SK-N-MC (cell line): ENCODE data around the gene B4GALT2.

Experiments
- DNase-seq: peaks from one replicate; pipeline ENCODE4 v3.0.0-alpha.2; 2011; ENCODE audit warnings: low read depth, low spot score
- H3K27ac ChIP-seq: fragments of 200-600 bp; sonication (generic); 2 replicates; pipeline ENCODE4 v1.5.1; 2016; ENCODE audit warnings: mixed run types
- H3K36me3 ChIP-seq: fragments of 200-600 bp; sonication (generic); 2 replicates; pipeline ENCODE4 v1.6.1; 2017; ENCODE audit warnings: antibody characterized with exemption, low read length, mixed read lengths; ENCODE audit not compliant: insufficient read depth
- H3K4me3 ChIP-seq: fragments of 200-600 bp; sonication (generic); 2 replicates; pipeline ENCODE4 v1.5.1; 2016
- H3K9ac ChIP-seq: fragments of 200-600 bp; sonication (generic); 2 replicates; pipeline ENCODE4 v1.8.0; 2017; ENCODE audit warnings: mixed run types, mixed read lengths; ENCODE audit not compliant: insufficient read length
- H3K9me3 ChIP-seq: fragments of 200-600 bp; sonication (generic); 2 replicates; pipeline ENCODE4 v1.6.1; 2017; ENCODE audit warnings: low read depth, mild to moderate bottlenecking, antibody characterized with exemption, low read length, moderate library complexity, mixed read lengths
- EZH2 ChIP-seq: fragments of 200-600 bp; sonication (generic); IDR thresholded peaks from one replicate; pipeline ENCODE4 v1.6.1; 2017; ENCODE audit warnings: antibody characterized with exemption
- FOXP2 ChIP-seq: optimal IDR thresholded peaks from 2 replicates; pipeline ENCODE3; 2011; ENCODE audit warnings: mild to moderate bottlenecking, moderate library complexity; ENCODE audit not compliant: insufficient read depth; ENCODE audit errors: extremely low read length, control extremely low read depth
- POLR2AphosphoS5 ChIP-seq: IDR thresholded peaks from 2 replicates; pipeline ENCODE4 v1.6.1; 2012; ENCODE audit warnings: mild to moderate bottlenecking, low read depth, low read length, borderline replicate concordance

B4GALT2 gene

GRCh38 chr1:43934986-43935324 lies 44.1 kb upstream of the B4GALT2 start:
- no peak for TF ChIP-seq FOXP2
- Histone ChIP-seq H3K9ac (peak overlapping the region; percentile 39), H3K27ac (no peak overlapping the region), H3K4me3 (peak overlapping the region; percentile 80), H3K9me3 (no peaks in the 10 kb centered on the region), H3K36me3 (peaks cover 8% of the 10 kb centered on the region)
- DNase-seq = no peak

GRCh38 chr1:43935711-43936427 lies 43.1 kb upstream of the B4GALT2 start:
- Histone ChIP-seq H3K27ac (no peak overlapping the region), H3K36me3 (peaks cover 8% of the 10 kb centered on the region), H3K9me3 (no peaks in the 10 kb centered on the region), H3K9ac (peak overlapping the region; percentile 39), H3K4me3 (peak overlapping the region; percentile 80)
- no peak for DNase-seq
- no peak for TF ChIP-seq FOXP2
- no peak for TF ChIP-seq EZH2
- TF ChIP-seq POLR2AphosphoS5 = no peak

GRCh38 chr1:43936431-43937151 lies 42.4 kb upstream of the B4GALT2 start:
- Histone ChIP-seq H3K4me3 (no peak overlapping the region), H3K9ac (peak overlapping the region; percentile 5), H3K36me3 (peaks cover 8% of the 10 kb centered on the region), H3K9me3 (no peaks in the 10 kb centered on the region), H3K27ac (peak overlapping the region; percentile 28; the same call in 1 of the 2 replicates)
- no peak for DNase-seq
- TF ChIP-seq EZH2 = no peak
- no peak; the same call in 1 of the 2 replicates for TF ChIP-seq POLR2AphosphoS5
- TF ChIP-seq FOXP2 = no peak

- Histone ChIP-seq H3K9me3 (no peaks in the 10 kb centered on the region), H3K27ac (peak overlapping the region; percentile 28), H3K4me3 (no peak overlapping the region)
Observed at GRCh38 chr1:43937179-43937865, 41.7 kb upstream of the B4GALT2 start.

GRCh38 chr1:43938383-43938782 lies 40.6 kb upstream of the B4GALT2 start:
- Histone ChIP-seq H3K9ac (no peak overlapping the region), H3K4me3 (no peak overlapping the region), H3K27ac (peak overlapping the region; percentile 58; the same call in 1 of the 2 replicates), H3K36me3 (peaks cover 8% of the 10 kb centered on the region), H3K9me3 (no peaks in the 10 kb centered on the region)
- DNase-seq = no peak
- TF ChIP-seq FOXP2 (no peak), POLR2AphosphoS5 (no peak), EZH2 (no peak)

More at GRCh38 chr1:43937179-43937865, 41.7 kb upstream of the B4GALT2 start:
- TF ChIP-seq EZH2 (no peak), POLR2AphosphoS5 (no peak), FOXP2 (no peak)
- no peak for DNase-seq
- H3K9ac ChIP-seq = peak overlapping the region; percentile 5
- H3K36me3 ChIP-seq = peaks cover 8% of the 10 kb centered on the region

GRCh38 chr1:43938892-43939587 lies 40.0 kb upstream of the B4GALT2 start:
- Histone ChIP-seq H3K4me3 (no peak overlapping the region), H3K36me3 (peaks cover 8% of the 10 kb centered on the region), H3K27ac (peak overlapping the region; percentile 58; the same call in 1 of the 2 replicates), H3K9ac (no peak overlapping the region), H3K9me3 (no peaks in the 10 kb centered on the region)
- no peak for TF ChIP-seq EZH2
- no peak for TF ChIP-seq POLR2AphosphoS5
- no peak for TF ChIP-seq FOXP2
- DNase-seq = no peak

- H3K9me3 ChIP-seq = no peaks in the 10 kb centered on the region
- TF ChIP-seq EZH2 = no peak
- TF ChIP-seq FOXP2 = no peak
- no peak for TF ChIP-seq POLR2AphosphoS5
- DNase-seq = no peak
- no peaks in the 10 kb centered on the region for H3K36me3 ChIP-seq
- H3K4me3 ChIP-seq = no peak overlapping the region
- no peak overlapping the region for H3K27ac ChIP-seq
- no peak overlapping the region for H3K9ac ChIP-seq
Observed at GRCh38 chr1:43942411-43942810, 36.6 kb upstream of the B4GALT2 start.

- TF ChIP-seq POLR2AphosphoS5 (no peak), FOXP2 (no peak), EZH2 (no peak)
- Histone ChIP-seq H3K4me3 (0 out of 2 replicates have a peak overlapping the region, but pooled peaks have one; percentile 25), H3K9me3 (no peaks in the 10 kb centered on the region), H3K36me3 (peaks cover 6% of the 10 kb centered on the region), H3K27ac (no peak overlapping the region), H3K9ac (no peak overlapping the region)
- no peak for DNase-seq
Observed at GRCh38 chr1:43944860-43945259, 34.1 kb upstream of the B4GALT2 start.
